ENCODE data around the gene LAMC1. TPM values are rescaled to one million over a fixed set of nuclear protein-coding genes. Genes with fewer than 3 reads are reported as not detected.
"Not testable (repeated sequence)": the region's sequence is repeated elsewhere in the genome, so short reads cannot be mapped to it uniquely, and the experiment has no call there.

Gene LAMC1
- total RNA-seq, 4 donors from 2014 or later = 76.9 to 159 (median 81.0) TPM

DNA sequence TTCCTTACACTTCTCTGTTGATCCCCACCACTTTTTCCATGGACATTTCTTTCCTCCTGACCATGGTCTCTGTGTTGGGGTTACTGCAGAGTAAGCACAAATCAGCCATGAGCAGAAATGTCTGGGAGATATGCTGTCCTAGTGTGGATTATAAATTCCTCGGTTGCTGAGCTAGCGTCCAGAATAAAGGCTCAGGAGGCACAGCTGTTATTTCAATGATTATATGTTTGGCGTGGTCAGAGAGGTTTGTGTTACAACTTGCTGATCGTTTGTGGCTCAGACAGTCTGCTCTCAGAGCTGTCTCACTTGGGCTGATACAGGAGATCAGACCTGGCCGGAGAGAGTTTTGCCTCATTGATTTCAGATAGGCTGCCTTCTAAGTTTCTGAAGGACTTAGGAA, 125.4 kb downstream of the LAMC1 start:
- intact Hi-C loops (cut with DNase I; ENCODE audit: low total_unique reads) = no loop called here
- no peak for DNase-seq (ENCODE audit: low spot score in 2 of 2)
- H3K4me3 ChIP-seq (ENCODE audit: low read depth, poor library complexity, severe bottlenecking) = no peak overlapping the region
- WGBS, 2 donors = 20 to 21% methylated on average over 5 of the region's 5 CpGs
- no peak for TF ChIP-seq POLR2A (IDR thresholded peaks at IDR 0.05)
- no peak for TF ChIP-seq CTCF (IDR thresholded peaks at IDR 0.05)

DNA sequence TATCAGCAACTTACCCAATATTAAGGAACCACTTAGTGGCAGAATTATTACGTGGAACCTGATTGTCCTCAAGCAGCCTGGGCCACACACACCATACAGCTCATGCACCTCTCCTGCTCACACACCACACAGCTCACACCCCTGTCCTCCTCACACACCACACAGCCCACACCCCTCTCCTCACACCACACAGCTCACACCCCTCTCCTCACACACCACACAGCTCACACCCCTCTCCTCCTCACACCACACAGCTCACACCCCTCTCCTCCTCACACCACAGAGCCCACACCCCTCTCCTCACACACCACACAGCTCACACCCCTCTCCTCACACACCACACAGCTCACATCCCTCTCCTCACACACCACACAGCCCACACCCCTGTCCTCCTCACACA, 126.1 kb downstream of the LAMC1 start:
- 71 to 80% methylated on average over 1 of the region's 1 CpG for WGBS, 2 donors
- intact Hi-C loops (cut with DNase I; ENCODE audit: low total_unique reads) = no loop called here
- TF ChIP-seq CTCF (IDR thresholded peaks at IDR 0.05) (no peak), POLR2A (IDR thresholded peaks at IDR 0.05) (no peak)
- DNase-seq (ENCODE audit: low spot score in 2 of 2) = no peak
- H3K4me3 ChIP-seq (ENCODE audit: low read depth, poor library complexity, severe bottlenecking) = no peak overlapping the region

DNA sequence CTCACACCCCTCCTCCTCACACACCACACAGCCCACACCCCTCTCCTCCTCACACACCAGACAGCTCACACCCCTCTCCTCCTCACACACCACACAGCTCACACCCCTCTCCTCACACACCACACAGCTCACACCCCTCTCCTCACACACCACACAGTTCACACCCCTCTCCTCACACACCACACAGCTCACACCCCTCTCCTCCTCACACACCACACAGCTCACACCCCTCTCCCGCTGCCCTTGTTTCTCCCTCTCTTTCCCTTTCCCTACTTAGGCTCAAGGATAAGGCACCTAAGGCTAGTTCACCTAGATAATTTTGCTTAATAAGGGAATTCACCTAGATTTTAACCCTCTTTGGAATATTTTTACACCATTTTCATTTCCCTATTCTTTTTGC, 126.8 kb downstream of the LAMC1 start:
- intact Hi-C loops (cut with DNase I; ENCODE audit: low total_unique reads) = not testable (repeated sequence)
- 96% methylated on average over 1 of the region's 1 CpG for WGBS, 2 donors

GRCh38 chr1:183150445-183150844, 127.2 kb downstream of the LAMC1 start:
- no peak for DNase-seq (ENCODE audit: low spot score in 2 of 2)
- intact Hi-C loops (cut with DNase I; ENCODE audit: low total_unique reads) = no loop called here
- TF ChIP-seq CTCF (IDR thresholded peaks at IDR 0.05) (no peak), POLR2A (IDR thresholded peaks at IDR 0.05) (no peak)
- no peak overlapping the region for H3K4me3 ChIP-seq (ENCODE audit: low read depth, poor library complexity, severe bottlenecking)

More for the DNA sequence above, 126.8 kb downstream of the LAMC1 start:
- DNase-seq (ENCODE audit: low spot score in 2 of 2); H3K4me3 ChIP-seq (ENCODE audit: low read depth, poor library complexity, severe bottlenecking): not testable (repeated sequence)

DNA sequence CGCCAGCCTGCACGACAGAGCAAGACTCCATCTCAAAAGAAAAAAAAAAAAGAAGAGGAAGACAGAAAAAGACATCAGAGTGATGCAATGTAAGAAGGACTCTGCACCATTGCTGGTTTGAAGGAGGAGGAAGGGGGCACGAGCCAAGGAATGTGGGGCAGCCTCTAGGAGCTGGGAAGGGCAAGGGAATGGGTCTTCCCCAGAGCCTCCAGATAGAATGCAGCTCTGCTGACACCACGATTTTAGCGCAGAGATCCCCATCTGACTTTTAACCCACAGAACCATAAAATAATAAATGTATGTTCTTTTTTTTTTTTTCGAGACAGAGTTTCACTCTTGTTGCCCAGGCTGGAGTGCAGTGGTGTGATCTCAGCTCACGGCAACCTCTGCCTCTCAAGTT, 129.0 kb downstream of the LAMC1 start:
- intact Hi-C loops (cut with DNase I; ENCODE audit: low total_unique reads) = no loop called here
- DNase-seq (ENCODE audit: low spot score in 2 of 2) = no peak
- H3K4me3 ChIP-seq (ENCODE audit: low read depth, poor library complexity, severe bottlenecking) = no peak overlapping the region
- 84 to 88% methylated on average over 7 of the region's 7 CpGs for WGBS, 2 donors
- TF ChIP-seq POLR2A (IDR thresholded peaks at IDR 0.05) (no peak), CTCF (IDR thresholded peaks at IDR 0.05) (no peak)

- H3K4me3 ChIP-seq (ENCODE audit: low read depth, poor library complexity, severe bottlenecking) = no peak overlapping the region
- WGBS, 2 donors = 64% methylated on average over 2 of the region's 2 CpGs
- intact Hi-C loops (cut with DNase I; ENCODE audit: low total_unique reads) = no loop called here
- TF ChIP-seq POLR2A (IDR thresholded peaks at IDR 0.05) = no peak
- no peak for TF ChIP-seq CTCF (IDR thresholded peaks at IDR 0.05)
- no peak for DNase-seq (ENCODE audit: low spot score in 2 of 2)
These were observed 132.7 kb downstream of the LAMC1 start for GRCh38 chr1:183155939-183156338.

All from lower leg skin (tissue), 4 donors.